Spleen (tissue), 11 donors: ENCODE results near the gene DPP9. TPM values are rescaled to one million over a fixed set of nuclear protein-coding genes. Genes with fewer than 3 reads are reported as not detected.
A peak's percentile ranks its signal among the peaks of the same experiment; 100 is the strongest.
"Not testable (repeated sequence)": the region's sequence is repeated elsewhere in the genome, so short reads cannot be mapped to it uniquely, and the experiment has no call there.

Experiments used
- DNase-seq: peaks from one replicate; pipeline ENCODE4 v3.0.0-alpha.2; 2020
- H3K27ac ChIP-seq, 8 donors: fragments of 200-600 bp; sonication (generic) in 7 of 8; 1 replicate in 4 of 8; 2 replicates in 4 of 8; pipeline versions ENCODE4 v1.5.0 to v1.8.0; 2016 to 2021; ENCODE audit warnings: inconsistent platforms in 4 of 8, mild to moderate bottlenecking in 4 of 8, moderate library complexity in 1 of 8
- H3K27me3 ChIP-seq, 7 donors: fragments of 200-600 bp; sonication (generic) in 6 of 7; replicated peaks in 1 of 7; 1 replicate in 4 of 7; 2 replicates in 3 of 7; pipeline versions ENCODE4 v1.5.0 to v1.8.0; 2016 to 2021; ENCODE audit warnings: inconsistent platforms in 3 of 7, mild to moderate bottlenecking in 1 of 7
- H3K36me3 ChIP-seq, 6 donors: fragments of 200-600 bp; sonication (generic) in 5 of 6; 1 replicate in 4 of 6; 2 replicates in 2 of 6; pipeline versions ENCODE4 v1.5.0 to v1.8.0; 2016 to 2021; ENCODE audit warnings: inconsistent platforms in 2 of 6
- H3K4me1 ChIP-seq, 6 donors: fragments of 200-600 bp; sonication (generic) in 5 of 6; 1 replicate in 3 of 6; 2 replicates in 3 of 6; pipeline versions ENCODE4 v1.5.0 to v1.8.0; 2016 to 2021; ENCODE audit warnings: inconsistent platforms in 3 of 6
- H3K4me3 ChIP-seq, 8 donors: fragments of 200-600 bp; sonication (generic) in 7 of 8; 1 replicate in 4 of 8; 2 replicates in 4 of 8; pipeline versions ENCODE4 v1.5.0 to v1.8.0; 2016 to 2021; ENCODE audit warnings: inconsistent platforms in 4 of 8, mild to moderate bottlenecking in 4 of 8, moderate library complexity in 2 of 8
- H3K9me3 ChIP-seq, 8 donors: fragments of 200-600 bp; sonication (generic) in 7 of 8; 1 replicate in 4 of 8; 2 replicates in 4 of 8; pipeline versions ENCODE4 v1.5.0 to v1.8.0; 2016 to 2021; ENCODE audit warnings: inconsistent platforms in 4 of 8
- POLR2A ChIP-seq, 3 donors: fragments of 450-650 bp; IDR thresholded peaks; one replicate each; pipeline ENCODE4 v1.5.1; 2017; ENCODE audit warnings: antibody characterized with exemption in 3 of 3, mild to moderate bottlenecking in 1 of 3
- POLR2AphosphoS5 ChIP-seq, 3 donors: sonication (generic); formaldehyde crosslinking; IDR thresholded peaks; one replicate each; pipeline ENCODE4 v1.5.1; 2017; ENCODE audit warnings: antibody characterized with exemption in 3 of 3
- WGBS, 5 donors: extraction: QIAGEN DNeasy Blood & Tissue Kit in 3 of 5; methylation state at CpG; one replicate each; pipeline versions ENCODE4 v1.1.5 to v1.1.7; 2013 to 2018; 5-methylcytosine and 5-hydroxymethylcytosine counted together
- intact Hi-C: fragments of 100-400 bp; cut with DNase I; formaldehyde crosslinking; loops from one replicate; pipeline ENCODE4 v1.15.0; 2023; ENCODE audit warnings: low total_unique reads
- polyA plus RNA-seq, 3 donors: library from polyadenylated mRNA; stranded (reverse); fragments of 200-250 nt; gene quantifications; one replicate each; pipeline ENCODE4 v1.2.1, GENCODE V29; 2013
- total RNA-seq, 7 donors: library from RNA; depleted of rRNA in 3 of 7; stranded (reverse); fragments of >200 nt in 3 of 7; fragmentation: NEBNext Ultra II Directional in 4 of 7; extraction: Animal tissue kit (Norgen Biotek cat#: 25700) in 4 of 7; gene quantifications; one replicate each; pipeline versions ENCODE4 v1.1.0 to v1.2.1, GENCODE V29; 2016 to 2021
- TF ChIP-seq, protein P1 (sequence below), 11 experiments: fragments of 200-600 bp in 7 of 11; fragments of 450-650 bp in 4 of 11; sonication (generic) in 4 of 11; IDR thresholded peaks in 8 of 11; conservative IDR thresholded peaks in 3 of 11; 1 replicate in 7 of 11; 2 replicates in 4 of 11; pipeline versions ENCODE4 v1.4.0 to v1.8.0; 2016 to 2021; ENCODE audit warnings: antibody characterized with exemption in 11 of 11, inconsistent platforms in 4 of 11, mild to moderate bottlenecking in 1 of 11
- donor health status: healthy with polysubstance abuse.
- donor health status: DM: no; HTN: no; CAD: no; lungs with moderate emphysema.
- donor health status: DM: no; HTN: no; CAD: no.
- donor health status: Bipolar disorder and iron deficiency.
- donor health status: healthy.
- donor health status: DM: no; HTN: no; CAD: no.
- donor health status: DM: yes; HTN: yes; CAD: no.

The DPP9 gene
- total and polyA plus RNA-seq, 10 donors: 22.8 to 89.9 (median 64.9) TPM

DNA sequence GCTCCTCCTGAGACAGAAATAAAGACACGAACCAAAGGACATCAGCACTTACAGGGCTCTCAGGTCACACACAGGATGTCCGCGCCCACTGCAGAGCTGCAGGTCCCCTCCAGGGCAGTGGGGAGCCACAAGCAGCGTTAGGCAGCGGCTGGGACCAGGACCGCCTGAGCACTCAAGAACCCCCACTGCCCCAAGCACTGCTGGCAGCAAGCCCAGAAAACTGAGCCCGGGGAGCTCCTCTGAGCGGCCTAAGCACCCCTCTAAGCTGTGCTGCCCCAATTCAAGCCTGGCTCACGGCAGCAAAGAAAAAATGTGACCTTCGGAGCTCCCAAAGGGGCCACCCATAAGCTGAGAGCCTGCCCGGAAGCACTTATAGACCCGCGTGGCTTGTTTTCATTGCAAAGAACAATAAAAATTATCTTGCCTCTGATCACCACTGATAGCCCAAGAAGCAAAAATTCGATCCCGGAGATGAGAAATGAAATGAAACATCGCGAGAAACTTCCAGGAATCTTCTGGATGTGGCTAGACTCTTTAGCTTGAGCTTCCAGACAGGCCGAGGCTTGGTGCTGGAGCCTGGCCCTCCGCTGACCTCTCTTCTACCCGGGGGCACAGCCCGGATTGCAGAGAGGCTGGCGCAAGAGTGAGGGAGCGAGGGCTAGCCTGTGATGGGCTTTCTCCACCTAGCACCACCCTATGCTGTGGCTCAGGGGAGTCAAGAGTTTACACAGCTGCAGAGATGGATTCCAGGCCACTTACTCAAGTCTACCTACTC lies 6.3 kb downstream of the DPP9 start:
- no peak for DNase-seq
- Histone ChIP-seq H3K27me3 (no peaks in the 10 kb centered on the region), H3K9me3 (no peaks in the 10 kb centered on the region), H3K36me3 (peaks cover 5 to 98% (median 86%) of the 10 kb centered on the region in 6 donors), H3K4me3 (no peak overlapping the region), H3K4me1 (peaks cover 12 to 83% (median 67%) of the 10 kb centered on the region in 6 donors), H3K27ac (peak overlapping the region in 3 of 8 donors; percentile 23 to 27 (median 24))
- intact Hi-C loops: no loop called here
- TF ChIP-seq POLR2AphosphoS5 (IDR thresholded peaks at IDR 0.05): peak in 1 of 3 donors; percentile 44
- no peak for TF ChIP-seq POLR2A (IDR thresholded peaks at IDR 0.05)
- WGBS, 5 donors: 73 to 85% (median 81%) methylated on average over 20 to 23 of the region's 23 CpGs

DNA sequence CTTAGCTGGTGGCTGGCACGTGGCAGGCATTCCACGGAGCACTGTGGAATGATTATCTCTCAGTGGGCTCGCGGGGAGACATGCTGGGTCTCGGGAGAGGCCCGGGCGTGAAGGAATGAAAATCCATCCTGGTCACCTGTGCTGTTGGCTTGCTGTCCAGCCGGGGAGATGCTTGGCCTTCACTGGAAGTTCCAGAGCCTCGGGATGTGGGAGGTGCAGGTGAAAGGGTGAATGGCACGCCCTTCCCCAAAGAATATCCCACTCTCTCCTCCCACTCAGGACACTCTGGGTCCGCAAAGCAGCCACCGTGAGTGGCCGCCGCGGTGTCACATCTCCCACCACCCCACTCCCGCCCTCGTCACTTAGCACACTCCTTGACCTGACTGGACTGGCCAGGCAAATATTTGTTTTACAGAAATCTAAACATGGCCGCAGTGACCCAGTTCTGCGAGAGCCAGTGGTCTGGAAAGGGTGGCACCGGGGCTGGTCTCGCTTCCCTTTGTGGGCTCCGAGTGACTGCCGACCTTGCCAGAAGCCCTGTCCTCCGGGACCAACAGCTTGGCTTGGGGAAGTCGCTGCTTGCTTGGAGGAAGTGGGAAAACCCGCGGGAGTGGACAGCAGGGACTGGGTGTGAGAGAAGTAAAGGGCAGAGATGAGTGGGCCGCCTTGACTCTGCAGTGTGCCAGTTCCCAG lies 8.0 kb downstream of the DPP9 start:
- DNase-seq: no peak
- no peaks in the 10 kb centered on the region for H3K27me3 ChIP-seq
- H3K27ac ChIP-seq: peak overlapping the region in 4 of 8 donors; percentile 15 to 72 (median 34)
- H3K4me3 ChIP-seq: no peak overlapping the region
- intact Hi-C loops: no loop called here
- 77 to 91% (median 82%) methylated on average over 25 to 28 of the region's 28 CpGs for WGBS, 5 donors
- H3K4me1 ChIP-seq: peaks cover 7 to 69% (median 53%) of the 10 kb centered on the region in 6 donors
- H3K36me3 ChIP-seq: peaks cover 5 to 100% (median 95%) of the 10 kb centered on the region in 6 donors
- no peaks in the 10 kb centered on the region for H3K9me3 ChIP-seq
- TF ChIP-seq POLR2AphosphoS5 (IDR thresholded peaks at IDR 0.05): peak; percentile 31 to 57 (median 53)
- TF ChIP-seq, protein P1, sequence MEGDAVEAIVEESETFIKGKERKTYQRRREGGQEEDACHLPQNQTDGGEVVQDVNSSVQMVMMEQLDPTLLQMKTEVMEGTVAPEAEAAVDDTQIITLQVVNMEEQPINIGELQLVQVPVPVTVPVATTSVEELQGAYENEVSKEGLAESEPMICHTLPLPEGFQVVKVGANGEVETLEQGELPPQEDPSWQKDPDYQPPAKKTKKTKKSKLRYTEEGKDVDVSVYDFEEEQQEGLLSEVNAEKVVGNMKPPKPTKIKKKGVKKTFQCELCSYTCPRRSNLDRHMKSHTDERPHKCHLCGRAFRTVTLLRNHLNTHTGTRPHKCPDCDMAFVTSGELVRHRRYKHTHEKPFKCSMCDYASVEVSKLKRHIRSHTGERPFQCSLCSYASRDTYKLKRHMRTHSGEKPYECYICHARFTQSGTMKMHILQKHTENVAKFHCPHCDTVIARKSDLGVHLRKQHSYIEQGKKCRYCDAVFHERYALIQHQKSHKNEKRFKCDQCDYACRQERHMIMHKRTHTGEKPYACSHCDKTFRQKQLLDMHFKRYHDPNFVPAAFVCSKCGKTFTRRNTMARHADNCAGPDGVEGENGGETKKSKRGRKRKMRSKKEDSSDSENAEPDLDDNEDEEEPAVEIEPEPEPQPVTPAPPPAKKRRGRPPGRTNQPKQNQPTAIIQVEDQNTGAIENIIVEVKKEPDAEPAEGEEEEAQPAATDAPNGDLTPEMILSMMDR (IDR thresholded peaks at IDR 0.05 in 8 of 11, conservative IDR thresholded peaks at IDR 0.05 in 3 of 11): no peak

DNA sequence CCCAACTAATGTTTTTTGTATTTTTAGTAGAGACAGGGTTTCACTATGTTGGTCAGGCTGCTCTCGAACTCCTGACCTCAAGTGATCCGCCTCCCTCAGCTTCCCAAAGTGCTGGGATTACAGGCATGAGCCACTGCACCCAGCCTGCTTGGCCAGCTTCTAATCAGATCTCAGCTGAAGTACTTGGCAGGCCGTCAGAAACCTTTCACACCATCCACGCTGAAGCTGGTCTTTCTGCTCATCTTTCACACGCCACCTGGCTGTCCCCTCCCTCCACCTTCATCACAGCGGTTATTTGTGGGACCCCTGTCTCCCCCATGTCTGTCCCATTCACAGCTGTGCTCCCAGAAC lies 8.5 kb downstream of the DPP9 start:
- Histone ChIP-seq H3K27ac (peak overlapping the region in 2 of 8 donors; percentile 47 to 72), H3K36me3 (peaks cover 5 to 100% (median 96%) of the 10 kb centered on the region in 6 donors), H3K4me1 (peaks cover 7 to 71% (median 52%) of the 10 kb centered on the region in 6 donors)
- H3K4me3 ChIP-seq, DNase-seq, H3K9me3 ChIP-seq, intact Hi-C loops, H3K27me3 ChIP-seq: not testable (repeated sequence)
- 92 to 95% (median 93%) methylated on average over 6 of the region's 6 CpGs for WGBS, 5 donors

DNA sequence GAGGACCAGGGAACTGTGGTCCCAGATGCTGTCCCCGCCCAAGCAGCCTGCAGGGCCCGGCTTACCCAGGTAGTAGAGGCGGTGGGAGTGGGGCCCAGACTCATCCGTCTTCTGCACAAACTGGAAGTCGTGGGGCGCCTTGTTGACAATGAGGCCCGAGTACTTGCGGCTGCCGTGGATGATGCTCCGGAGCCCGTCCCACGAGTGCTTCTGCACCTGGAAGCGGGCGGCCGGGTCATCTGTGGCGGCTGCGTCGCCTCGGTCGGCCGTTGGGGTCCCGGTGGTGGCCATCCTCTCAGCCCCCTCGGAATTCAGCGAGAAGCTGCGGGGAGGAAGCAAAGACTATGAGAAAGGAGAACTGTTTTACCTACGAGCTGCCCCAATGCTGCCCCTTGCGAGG lies 9.6 kb downstream of the DPP9 start:
- 96 to 98% (median 97%) methylated on average over 13 to 27 of the region's 27 CpGs for WGBS, 5 donors
- Histone ChIP-seq H3K4me1 (peaks cover 10 to 78% (median 57%) of the 10 kb centered on the region in 6 donors), H3K27ac (peak overlapping the region in 2 of 8 donors; percentile 56), H3K36me3 (peaks cover 5 to 100% (median 88%) of the 10 kb centered on the region in 6 donors), H3K27me3 (no peaks in the 10 kb centered on the region), H3K4me3 (no peak overlapping the region), H3K9me3 (no peaks in the 10 kb centered on the region)
- no peak for DNase-seq
- TF ChIP-seq, protein P1 (IDR thresholded peaks at IDR 0.05 in 8 of 11, conservative IDR thresholded peaks at IDR 0.05 in 3 of 11): no peak
- TF ChIP-seq POLR2A (IDR thresholded peaks at IDR 0.05) (no peak), POLR2AphosphoS5 (IDR thresholded peaks at IDR 0.05) (no peak)
- intact Hi-C loops: no loop called here
